Measurements from ENCODE around the gene MFSD6L.
A peak's percentile ranks its signal among the peaks of the same experiment; 100 is the strongest.

MFSD6L gene

GRCh38 chr17:8829036-8829941 lies 30.1 kb upstream of the MFSD6L start:
- Histone ChIP-seq H3K36me3 (ENCODE audit: insufficient read depth, low read length) (peaks cover 51% of the 10 kb centered on the region), H4K20me1 (ENCODE audit: insufficient read depth, low read length) (no peaks in the 10 kb centered on the region), H3K9ac (ENCODE audit: low read depth, low read length) (no peak overlapping the region), H2AFZ (ENCODE audit: low read depth, low read length) (no peak overlapping the region), H3K4me1 (ENCODE audit: insufficient read depth, low read length) (peaks cover 7% of the 10 kb centered on the region), H3K4me2 (ENCODE audit: insufficient read depth, low read length) (no peak overlapping the region), H3K27ac (ENCODE audit: low read length) (peak overlapping the region; percentile 12; the same call in 1 of the 2 replicates), H3K9me3 (ENCODE audit: insufficient read depth, low read length, severe bottlenecking) (peaks cover 4% of the 10 kb centered on the region), H3K27me3 (ENCODE audit: insufficient read depth, low read length, poor library complexity) (no peaks in the 10 kb centered on the region), H3K79me2 (ENCODE audit: insufficient read depth, low read length) (no peaks in the 10 kb centered on the region), H3K4me3 (ENCODE audit: low read depth in 1 of 2, low read length in 2 of 2) (no peak overlapping the region)
- DNase-seq (no peak), ATAC-seq (ENCODE audit: insufficient read depth, low read depth) (no peak)
- TF ChIP-seq EZH2 (IDR thresholded peaks at IDR 0.05; ENCODE audit: borderline replicate concordance, low read depth, low read length, severe bottlenecking) (no peak), CTCF (IDR thresholded peaks at IDR 0.05; ENCODE audit: borderline replicate concordance, extremely low read depth, low read length, poor library complexity, severe bottlenecking) (no peak)

GRCh38 chr17:8828517-8828875 lies 29.3 kb upstream of the MFSD6L start:
- Histone ChIP-seq H2AFZ (ENCODE audit: low read depth, low read length) (no peak overlapping the region), H3K36me3 (ENCODE audit: insufficient read depth, low read length) (peaks cover 53% of the 10 kb centered on the region), H3K79me2 (ENCODE audit: insufficient read depth, low read length) (no peaks in the 10 kb centered on the region), H3K27ac (ENCODE audit: low read length) (no peak overlapping the region), H3K27me3 (ENCODE audit: insufficient read depth, low read length, poor library complexity) (no peaks in the 10 kb centered on the region), H3K9ac (ENCODE audit: low read depth, low read length) (no peak overlapping the region), H4K20me1 (ENCODE audit: insufficient read depth, low read length) (no peaks in the 10 kb centered on the region), H3K4me2 (ENCODE audit: insufficient read depth, low read length) (no peak overlapping the region), H3K4me1 (ENCODE audit: insufficient read depth, low read length) (peaks cover 7% of the 10 kb centered on the region), H3K9me3 (ENCODE audit: insufficient read depth, low read length, severe bottlenecking) (peaks cover 5% of the 10 kb centered on the region), H3K4me3 (ENCODE audit: low read depth in 1 of 2, low read length in 2 of 2) (no peak overlapping the region)
- ATAC-seq (ENCODE audit: insufficient read depth, low read depth), result no peak
- TF ChIP-seq EZH2 (IDR thresholded peaks at IDR 0.05; ENCODE audit: borderline replicate concordance, low read depth, low read length, severe bottlenecking) (no peak), CTCF (IDR thresholded peaks at IDR 0.05; ENCODE audit: borderline replicate concordance, extremely low read depth, low read length, poor library complexity, severe bottlenecking) (no peak)
- DNase-seq, result no peak

- Histone ChIP-seq H3K27ac (ENCODE audit: low read length) (peak overlapping the region; percentile 48; the same call in 1 of the 2 replicates), H3K4me3 (ENCODE audit: low read depth in 1 of 2, low read length in 2 of 2) (no peak overlapping the region), H4K20me1 (ENCODE audit: insufficient read depth, low read length) (no peaks in the 10 kb centered on the region), H3K27me3 (ENCODE audit: insufficient read depth, low read length, poor library complexity) (no peaks in the 10 kb centered on the region), H3K4me2 (ENCODE audit: insufficient read depth, low read length) (no peak overlapping the region), H3K36me3 (ENCODE audit: insufficient read depth, low read length) (peaks cover 57% of the 10 kb centered on the region), H3K9me3 (ENCODE audit: insufficient read depth, low read length, severe bottlenecking) (peaks cover 5% of the 10 kb centered on the region), H3K9ac (ENCODE audit: low read depth, low read length) (no peak overlapping the region), H2AFZ (ENCODE audit: low read depth, low read length) (no peak overlapping the region), H3K4me1 (ENCODE audit: insufficient read depth, low read length) (peaks cover 7% of the 10 kb centered on the region), H3K79me2 (ENCODE audit: insufficient read depth, low read length) (no peaks in the 10 kb centered on the region)
- 0 out of 3 replicates have a peak, but pooled peaks have one; percentile 7 for ATAC-seq (ENCODE audit: insufficient read depth, low read depth)
- no peak for DNase-seq
- TF ChIP-seq CTCF (IDR thresholded peaks at IDR 0.05; ENCODE audit: borderline replicate concordance, extremely low read depth, low read length, poor library complexity, severe bottlenecking), result no peak
- no peak for TF ChIP-seq EZH2 (IDR thresholded peaks at IDR 0.05; ENCODE audit: borderline replicate concordance, low read depth, low read length, severe bottlenecking)
These were observed 27.8 kb upstream of the MFSD6L start for GRCh38 chr17:8826808-8827435.
